Measurements from ENCODE around the gene GSPT1.

GSPT1 gene

GRCh38 chr16:11913425-11914079, 2.2 kb downstream of the GSPT1 start:
- DNase-seq (ENCODE audit: low read depth): no peak

- DNase-seq (ENCODE audit: low read depth): no peak
Measured at GRCh38 chr16:11909653-11910545, 5.9 kb downstream of the GSPT1 start.

- DNase-seq (ENCODE audit: low read depth): no peak
Measured at GRCh38 chr16:11907160-11907970, 8.4 kb downstream of the GSPT1 start.

GRCh38 chr16:11903906-11904305, 11.8 kb downstream of the GSPT1 start:
- no peak for DNase-seq (ENCODE audit: low read depth)

- DNase-seq (ENCODE audit: low read depth): no peak
Measured at GRCh38 chr16:11901091-11901490, 14.7 kb downstream of the GSPT1 start.

- DNase-seq (ENCODE audit: low read depth): no peak
Measured at GRCh38 chr16:11896486-11897176, 19.1 kb downstream of the GSPT1 start.

GRCh38 chr16:11893571-11893970, 22.2 kb downstream of the GSPT1 start:
- DNase-seq (ENCODE audit: low read depth): no peak

- DNase-seq (ENCODE audit: low read depth): no peak
Measured at GRCh38 chr16:11892761-11893160, 23.0 kb downstream of the GSPT1 start.

- DNase-seq (ENCODE audit: low read depth): no peak
Measured at GRCh38 chr16:11890231-11890965, 25.4 kb downstream of the GSPT1 start.

GRCh38 chr16:11886881-11887280, 28.9 kb downstream of the GSPT1 start:
- DNase-seq (ENCODE audit: low read depth): no peak

- DNase-seq (ENCODE audit: low read depth): no peak
Measured at GRCh38 chr16:11884035-11884434, 31.7 kb downstream of the GSPT1 start.

GRCh38 chr16:11880007-11880406, 35.7 kb downstream of the GSPT1 start:
- no peak for DNase-seq (ENCODE audit: low read depth)

- no peak for DNase-seq (ENCODE audit: low read depth)
Measured at GRCh38 chr16:11877374-11877773, 38.4 kb downstream of the GSPT1 start.

GRCh38 chr16:11876306-11876705, 39.5 kb downstream of the GSPT1 start:
- no peak for DNase-seq (ENCODE audit: low read depth)

- DNase-seq (ENCODE audit: low read depth): no peak
Measured at GRCh38 chr16:11875721-11876120, 40.0 kb downstream of the GSPT1 start.

- no peak for DNase-seq (ENCODE audit: low read depth)
Measured at GRCh38 chr16:11871193-11871592, 44.6 kb downstream of the GSPT1 start.

GRCh38 chr16:11870399-11870798, 45.4 kb downstream of the GSPT1 start:
- DNase-seq (ENCODE audit: low read depth): no peak

- no peak for DNase-seq (ENCODE audit: low read depth)
Measured at GRCh38 chr16:11869353-11870228, 46.2 kb downstream of the GSPT1 start.

GRCh38 chr16:11868412-11868980, 47.3 kb downstream of the GSPT1 start:
- DNase-seq (ENCODE audit: low read depth): no peak

GRCh38 chr16:11862489-11862888, 53.3 kb downstream of the GSPT1 start:
- no peak for DNase-seq (ENCODE audit: low read depth)

All from stimulated activated CD8-positive, alpha-beta memory T cell treated with anti-CD3 and anti-CD28 coated beads, Interleukin-15, amount 100 ng/mL, for 24 hours (primary cell).